Measurements from ENCODE around the gene ATP8A1.

DNA sequence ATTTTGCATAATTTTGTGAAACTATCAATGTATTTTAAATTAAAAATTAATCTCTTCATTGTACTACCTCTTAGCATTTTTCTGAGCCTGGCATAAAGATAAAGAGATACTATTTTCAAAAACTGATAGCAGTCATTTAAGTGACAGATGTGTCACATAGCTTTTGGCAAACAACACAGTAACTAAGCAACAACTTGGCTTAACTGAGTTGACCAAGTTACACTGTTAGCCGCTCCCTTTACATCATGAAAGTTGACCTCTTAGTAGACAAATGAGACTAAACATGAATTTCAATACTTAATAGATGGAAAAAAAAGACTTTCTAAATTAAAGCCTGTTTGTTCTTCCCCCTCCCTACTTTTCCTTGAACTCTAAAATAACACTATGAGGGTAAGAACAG, 62.0 kb downstream of the ATP8A1 start:
- no peak for TF ChIP-seq POLR2A (IDR thresholded peaks at IDR 0.05; ENCODE audit: low read depth, low read length)
- no peak for TF ChIP-seq CTCF (conservative IDR thresholded peaks at IDR 0.05; ENCODE audit: low read depth, low read length)
- TF ChIP-seq MAZ (IDR thresholded peaks at IDR 0.05; ENCODE audit: borderline replicate concordance, low read depth, low read length), result no peak
- TF ChIP-seq RCOR1 (IDR thresholded peaks at IDR 0.05; ENCODE audit: insufficient replicate concordance, low read length), result no peak
- no peak for TF ChIP-seq MXI1 (IDR thresholded peaks at IDR 0.05; ENCODE audit: borderline replicate concordance, low read depth, low read length)
- no peak for TF ChIP-seq CEBPB (IDR thresholded peaks at IDR 0.05; ENCODE audit: low read depth, low read length)
- TF ChIP-seq RFX5 (IDR thresholded peaks at IDR 0.05; ENCODE audit: low read depth, low read length), result no peak
- no peak for TF ChIP-seq SMC3 (IDR thresholded peaks at IDR 0.05; ENCODE audit: low read depth, low read length)
- TF ChIP-seq, protein P1, sequence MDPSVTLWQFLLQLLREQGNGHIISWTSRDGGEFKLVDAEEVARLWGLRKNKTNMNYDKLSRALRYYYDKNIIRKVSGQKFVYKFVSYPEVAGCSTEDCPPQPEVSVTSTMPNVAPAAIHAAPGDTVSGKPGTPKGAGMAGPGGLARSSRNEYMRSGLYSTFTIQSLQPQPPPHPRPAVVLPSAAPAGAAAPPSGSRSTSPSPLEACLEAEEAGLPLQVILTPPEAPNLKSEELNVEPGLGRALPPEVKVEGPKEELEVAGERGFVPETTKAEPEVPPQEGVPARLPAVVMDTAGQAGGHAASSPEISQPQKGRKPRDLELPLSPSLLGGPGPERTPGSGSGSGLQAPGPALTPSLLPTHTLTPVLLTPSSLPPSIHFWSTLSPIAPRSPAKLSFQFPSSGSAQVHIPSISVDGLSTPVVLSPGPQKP (IDR thresholded peaks at IDR 0.05; ENCODE audit: borderline replicate concordance, low read depth, low read length), result no peak

Measured in IMR-90 (cell line).